NCI-H128 (cell line): ENCODE results near the gene EBF3.
"Not testable (repeated sequence)": the region's sequence is repeated elsewhere in the genome, so short reads cannot be mapped to it uniquely, and the experiment has no call there.

ENCODE experiments used
- DNase-seq: peaks from one replicate; lab custom pipeline; 2025; ENCODE audit not compliant: unreplicated experiment; lab: John Stamatoyannopoulos, UW

The EBF3 gene

GRCh38 chr10:129932751-129933433, 31.2 kb downstream of the EBF3 start:
- DNase-seq = no peak

DNA sequence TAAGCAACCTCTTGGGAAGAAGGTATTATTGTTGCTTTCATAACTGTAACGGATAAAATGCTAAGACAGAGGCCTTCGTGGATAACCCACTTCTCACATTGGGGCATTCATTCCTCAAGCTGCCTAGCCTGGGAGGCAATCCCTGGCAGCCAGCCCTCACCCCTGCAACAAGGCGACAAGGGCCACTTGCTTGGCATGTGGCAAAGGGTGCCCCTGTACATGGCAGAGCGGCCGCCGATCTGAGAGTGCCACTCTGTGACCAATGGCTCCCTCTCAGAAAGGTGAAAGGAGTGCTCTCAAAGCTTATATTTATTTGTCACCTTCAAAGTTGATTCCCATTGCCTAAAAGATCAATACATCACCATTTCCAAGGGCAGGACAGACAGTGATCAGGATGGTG, 31.9 kb downstream of the EBF3 start:
- no peak for DNase-seq

DNA sequence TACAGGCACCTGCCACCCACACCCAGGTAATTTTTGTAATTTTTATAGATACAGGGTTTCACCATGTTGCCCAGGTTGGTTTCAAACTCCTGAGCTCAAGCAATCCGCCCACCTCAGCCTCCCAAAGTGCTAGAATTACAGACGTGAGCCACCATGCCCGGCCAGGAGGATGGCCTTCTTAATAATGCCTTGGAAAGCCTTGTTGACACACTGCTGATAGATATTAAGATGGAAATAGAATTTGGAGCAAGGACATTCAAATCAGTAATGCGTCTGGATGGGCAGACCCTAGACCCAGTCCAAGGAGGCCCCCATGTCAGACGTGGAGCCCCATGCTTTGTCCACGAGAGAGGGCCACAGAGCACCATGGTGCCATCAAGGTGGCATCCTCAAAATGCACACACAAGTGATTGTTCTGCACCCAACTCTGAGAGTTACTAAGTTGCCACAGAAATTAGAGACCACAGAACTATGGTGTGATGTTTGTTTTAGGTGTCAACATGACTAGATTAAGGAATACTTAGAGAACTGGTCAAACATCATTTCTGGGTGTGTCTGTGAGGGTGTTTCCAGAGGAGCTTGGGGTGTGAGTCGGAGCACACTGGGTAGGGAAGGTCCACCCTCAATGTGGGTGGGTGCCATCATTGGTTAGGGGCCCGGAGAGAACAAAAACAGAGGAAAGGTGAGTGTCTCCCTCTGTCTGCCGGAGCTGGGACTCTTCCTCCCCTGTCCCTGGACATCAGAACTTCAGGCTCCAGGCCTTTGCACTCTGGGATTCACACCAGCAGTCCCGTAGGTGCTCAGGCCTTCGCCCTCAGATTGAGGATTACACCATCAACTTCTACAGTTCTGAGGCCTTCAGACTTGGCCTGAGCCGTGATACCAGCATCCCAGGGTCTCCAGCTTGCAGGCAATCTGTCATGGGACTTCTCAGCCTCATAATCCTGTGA, 34.5 kb downstream of the EBF3 start:
- DNase-seq = no peak

- DNase-seq = no peak
Observed at GRCh38 chr10:129927351-129928120, 36.5 kb downstream of the EBF3 start.

DNA sequence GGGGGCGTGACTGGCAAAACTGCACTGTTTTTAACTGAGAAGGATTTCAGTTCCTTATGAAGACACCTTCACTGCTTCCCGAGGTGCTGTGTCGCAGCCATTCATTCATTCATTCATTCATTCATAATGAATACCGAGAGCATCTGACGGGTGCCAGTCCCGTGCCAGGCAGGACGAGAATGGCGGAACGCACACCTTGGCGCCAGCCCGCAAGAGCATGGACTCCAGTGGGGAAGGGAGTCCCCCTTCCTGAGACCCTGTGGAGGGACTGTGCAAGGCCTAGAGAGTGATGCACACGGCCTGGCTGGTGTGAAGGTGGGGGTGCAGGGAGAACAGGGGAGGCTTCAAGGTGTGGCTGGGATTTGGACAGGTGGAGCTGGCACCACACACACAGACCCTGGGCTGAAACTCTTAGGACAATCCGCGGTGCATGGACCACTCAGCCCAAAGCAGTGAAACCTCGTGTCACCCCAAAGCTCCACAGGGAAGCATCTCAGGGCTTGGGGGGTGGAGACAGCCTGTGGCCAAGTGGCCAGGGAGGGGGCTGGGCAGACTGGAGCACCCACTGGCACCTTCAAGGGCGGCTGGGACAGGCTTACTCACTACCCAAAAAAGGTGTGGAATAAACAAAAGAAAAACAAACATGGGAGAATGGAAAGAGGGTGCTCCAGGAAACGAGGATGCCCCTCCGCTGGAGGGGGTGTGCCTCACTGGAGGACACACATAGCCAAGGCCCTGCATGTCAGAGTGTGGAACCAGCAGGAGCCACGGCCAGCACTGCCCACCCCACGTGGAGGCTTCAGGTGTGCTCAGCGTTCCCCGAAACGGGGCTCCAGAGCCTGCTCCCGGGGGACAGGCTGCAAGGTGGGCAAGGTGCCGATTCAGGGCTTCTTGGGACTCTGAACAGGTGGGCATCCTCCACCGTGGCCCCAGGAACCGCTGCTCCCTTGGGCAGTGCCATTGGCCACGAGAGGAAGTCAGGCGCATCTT, 37.7 kb downstream of the EBF3 start:
- DNase-seq = no peak

DNA sequence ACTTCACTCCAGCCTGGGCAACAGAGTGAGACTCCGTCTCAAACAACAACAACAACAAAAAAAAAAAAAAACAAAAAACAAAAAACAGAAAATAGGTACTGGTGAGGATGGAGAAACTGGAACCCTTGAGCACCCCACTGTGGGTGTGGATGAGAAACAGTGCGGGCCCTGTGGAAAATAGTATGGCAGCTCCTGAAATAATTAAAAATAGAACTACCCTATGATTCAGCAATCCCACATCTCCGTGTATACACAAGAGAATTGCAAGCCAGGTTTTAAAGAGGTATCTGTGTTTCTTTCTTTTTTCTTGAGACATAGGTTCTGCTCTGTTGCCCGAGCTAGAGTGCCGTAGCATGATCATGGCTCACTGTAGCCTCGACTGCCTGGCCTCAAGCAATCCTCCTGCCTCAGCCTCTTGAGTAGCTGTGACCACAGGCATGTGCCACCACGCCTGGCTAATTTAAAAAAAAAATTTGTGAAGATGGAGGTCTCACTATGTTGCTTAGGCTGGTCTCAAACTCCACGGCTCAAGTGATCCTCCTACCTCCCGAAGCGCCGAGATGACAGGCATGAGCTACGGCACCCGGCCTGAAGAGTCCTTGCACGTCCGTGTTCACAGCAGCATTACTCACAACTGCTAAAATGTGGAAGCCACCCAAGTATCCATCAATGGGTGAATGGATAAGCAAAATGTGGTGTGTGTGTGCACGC, 39.5 kb downstream of the EBF3 start:
- DNase-seq = no peak

DNA sequence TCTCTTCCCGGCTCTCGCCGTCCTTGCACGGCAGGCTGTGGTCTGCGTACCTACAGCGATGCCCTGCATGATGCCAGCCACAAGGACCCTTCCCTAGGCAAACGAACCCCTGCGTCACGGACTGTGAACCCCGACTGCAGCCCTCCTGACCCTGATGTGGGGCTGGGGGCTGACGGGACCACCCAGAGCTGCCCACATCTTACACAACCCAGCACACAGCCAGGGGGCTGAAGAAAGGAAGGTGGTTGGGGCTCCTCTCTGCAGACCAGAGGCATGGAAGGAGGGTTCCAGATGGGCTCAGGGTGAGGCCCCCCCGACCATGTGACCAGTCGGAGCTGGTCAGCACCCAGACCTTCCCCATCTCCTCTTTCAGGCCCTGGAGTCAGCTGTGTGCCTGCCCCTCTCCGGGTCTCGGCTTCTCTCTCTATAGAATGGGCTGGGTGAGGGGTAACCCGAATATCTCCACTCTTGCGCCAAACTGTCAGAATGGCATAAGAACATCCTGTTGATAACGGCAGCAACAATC, 41.4 kb downstream of the EBF3 start:
- DNase-seq = no peak

DNA sequence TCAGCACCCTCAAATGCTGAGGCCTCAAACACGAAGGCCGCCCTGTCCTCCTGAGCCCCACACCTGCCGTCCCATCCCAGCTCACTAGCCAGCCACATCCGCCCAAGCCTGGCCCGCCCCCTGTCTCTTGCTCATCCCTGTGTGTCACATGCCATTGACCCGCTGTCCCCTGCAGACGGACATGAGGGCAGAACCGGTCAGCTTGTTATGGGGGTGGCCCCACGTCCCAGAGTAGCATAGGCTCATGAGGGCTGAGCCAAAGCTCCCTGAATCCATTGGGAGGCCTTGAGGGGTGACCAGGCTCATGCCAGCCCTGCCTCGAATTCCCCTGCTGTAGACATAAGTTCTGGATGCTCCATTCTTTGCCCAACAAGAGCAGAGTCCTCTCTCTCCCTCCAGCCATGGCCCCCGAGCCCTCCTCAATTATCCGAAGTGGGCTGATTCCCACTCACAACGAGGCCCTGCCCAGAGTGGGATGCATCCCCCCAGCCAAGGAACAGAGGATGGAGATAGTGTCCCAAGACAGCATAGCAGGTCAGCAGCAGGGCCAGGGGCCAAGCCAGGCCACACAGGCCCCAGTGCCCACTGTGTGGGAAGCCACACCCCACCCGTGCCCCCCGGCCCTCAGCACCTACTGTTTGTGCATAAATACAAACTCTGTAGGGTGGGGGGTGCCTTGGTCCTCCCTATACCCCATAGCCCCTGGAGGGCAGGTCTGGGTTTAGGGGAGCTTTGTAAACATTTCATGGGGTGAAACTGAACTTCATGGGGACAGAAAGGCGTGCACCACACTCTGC, 42.1 kb downstream of the EBF3 start:
- no peak for DNase-seq

DNA sequence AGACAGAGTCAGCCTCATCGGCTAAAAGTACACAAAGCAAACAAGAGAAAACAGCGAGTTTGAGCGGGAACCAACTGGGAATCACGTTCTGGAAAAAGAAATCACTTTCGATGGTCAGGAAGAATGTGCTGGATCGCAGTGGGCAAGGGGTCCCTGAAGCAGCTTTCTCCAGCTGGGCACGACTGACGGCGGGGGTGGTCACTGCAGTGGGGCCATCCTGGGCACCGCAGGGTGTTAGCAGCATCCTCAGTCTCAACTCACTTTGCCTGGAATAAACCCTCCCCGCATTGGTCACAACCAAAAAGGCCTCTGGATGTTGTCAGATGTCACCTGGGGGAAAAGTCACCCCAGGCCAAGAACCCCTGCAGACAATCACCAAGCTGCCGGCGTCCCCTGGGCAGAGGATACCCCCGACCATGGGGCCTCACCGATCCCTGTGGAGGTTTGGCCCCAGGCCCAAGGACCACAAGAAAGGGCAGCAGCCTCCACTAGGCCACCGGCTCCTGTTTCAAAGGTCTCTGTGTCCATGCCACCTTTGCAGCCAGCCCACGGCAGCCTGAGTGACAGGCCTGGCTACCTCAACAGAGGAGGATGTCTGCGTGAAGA, 42.9 kb downstream of the EBF3 start:
- no peak for DNase-seq

GRCh38 chr10:129920187-129920586, 43.9 kb downstream of the EBF3 start:
- DNase-seq = not testable (repeated sequence)

DNA sequence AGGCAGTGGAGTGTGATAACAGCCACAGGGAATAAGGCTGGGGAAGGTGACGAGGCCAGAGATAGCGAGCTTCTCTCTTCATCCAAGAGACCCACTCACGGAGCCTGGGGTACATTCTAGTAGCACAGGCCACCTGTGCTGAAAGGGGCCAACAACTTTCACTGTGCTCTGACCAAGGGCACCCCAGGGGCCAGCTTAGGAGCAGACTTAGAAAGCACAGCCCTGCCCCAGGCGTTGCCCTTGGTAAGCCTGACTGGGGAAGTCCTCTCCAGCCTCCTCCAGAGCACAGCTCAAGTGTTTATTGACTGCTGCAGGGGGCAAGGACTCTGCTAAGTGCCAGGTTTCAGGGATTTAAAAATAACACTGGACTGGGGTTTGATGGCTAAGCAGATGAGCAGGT, 44.7 kb downstream of the EBF3 start:
- DNase-seq = no peak

GRCh38 chr10:129918836-129919235, 45.2 kb downstream of the EBF3 start:
- DNase-seq = no peak

- DNase-seq = no peak
Observed at GRCh38 chr10:129918401-129918800, 45.7 kb downstream of the EBF3 start.

GRCh38 chr10:129917936-129918335, 46.1 kb downstream of the EBF3 start:
- DNase-seq = no peak

GRCh38 chr10:129916506-129916995, 47.5 kb downstream of the EBF3 start:
- no peak for DNase-seq

DNA sequence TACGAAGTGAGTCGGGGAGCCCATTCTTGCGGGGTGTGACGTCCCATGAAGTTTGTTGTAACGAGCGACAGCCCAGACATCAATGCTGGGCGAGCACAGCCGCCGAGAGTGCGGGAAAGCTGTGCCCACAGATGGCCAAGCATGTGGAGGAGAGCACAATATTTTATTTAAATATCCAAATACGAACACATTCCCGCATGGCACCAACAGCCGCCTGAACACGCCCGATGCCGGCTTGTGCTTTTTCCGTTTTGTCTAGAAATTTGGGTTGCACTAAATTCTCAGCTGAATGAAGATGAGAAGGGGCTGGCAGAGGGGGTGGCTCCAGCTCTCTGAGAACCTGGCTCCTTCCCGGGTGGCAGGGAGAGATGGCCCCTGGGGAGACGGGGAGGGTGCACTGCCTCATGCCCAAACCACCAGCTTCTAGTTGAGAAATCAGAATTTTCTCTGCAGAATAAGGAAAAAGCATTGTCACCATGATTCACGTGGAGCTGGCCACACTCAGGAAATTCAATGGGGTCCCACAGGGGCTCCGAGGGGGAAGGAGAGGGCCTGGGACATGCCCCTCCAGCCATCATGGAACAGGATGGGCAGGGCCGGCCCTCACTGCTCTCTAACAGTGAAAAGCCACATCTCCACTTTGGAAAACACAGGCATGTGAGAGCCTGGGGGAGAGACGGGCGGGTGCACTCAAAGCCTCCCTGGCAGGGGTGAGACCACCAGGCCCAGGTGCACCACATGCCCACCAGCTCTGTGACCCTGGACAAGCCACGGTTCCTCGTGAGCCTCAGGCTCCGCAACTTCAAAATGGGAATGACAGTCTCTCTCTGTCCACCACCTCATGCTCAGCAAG, 48.3 kb downstream of the EBF3 start:
- no peak for DNase-seq

- DNase-seq = no peak
Observed at GRCh38 chr10:129914960-129915359, 49.1 kb downstream of the EBF3 start.
